ENCODE measurements around the gene TMBIM1.
"Not testable (repeated sequence)": the region's sequence is repeated elsewhere in the genome, so short reads cannot be mapped to it uniquely, and the experiment has no call there.

Gene TMBIM1

DNA sequence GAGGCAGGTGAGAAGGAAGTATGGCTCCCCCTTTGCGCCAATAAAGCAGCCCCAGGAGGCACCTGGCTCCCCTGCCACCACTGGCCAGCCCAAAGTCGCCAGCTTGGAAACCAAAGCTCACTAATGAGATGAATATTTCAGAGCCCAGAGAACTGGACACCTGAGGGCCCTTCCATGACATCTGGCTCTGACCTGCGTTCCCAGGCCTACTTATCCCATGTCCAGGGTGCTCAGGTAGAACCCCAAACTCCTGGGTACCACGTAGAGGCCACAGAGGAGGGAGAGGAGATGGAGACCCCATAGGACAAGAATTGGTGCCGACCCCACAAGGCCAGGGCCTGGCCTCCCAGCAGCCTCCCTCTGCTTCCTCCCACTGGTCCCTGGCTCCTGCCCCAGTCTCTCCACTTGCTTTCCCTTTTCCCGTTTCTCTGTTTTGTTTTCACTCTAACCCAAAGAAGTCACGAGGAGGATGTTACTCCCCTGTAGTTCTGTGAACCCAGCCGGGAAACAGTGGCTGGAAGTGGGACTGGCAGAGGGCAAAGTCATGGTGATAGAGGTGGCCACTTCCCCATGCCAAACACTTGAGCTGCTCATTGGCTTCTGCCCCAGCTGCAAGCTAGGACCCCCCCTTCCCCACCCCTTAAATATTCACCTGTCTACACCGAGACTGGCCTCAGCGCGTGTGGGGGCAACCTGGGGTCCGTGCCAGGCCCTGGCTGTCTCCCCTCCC lies 820 bp downstream of the TMBIM1 start:
- peak overlapping the region; percentile 51 for H3K4me3 ChIP-seq (ENCODE audit: low read depth, low read length)

DNA sequence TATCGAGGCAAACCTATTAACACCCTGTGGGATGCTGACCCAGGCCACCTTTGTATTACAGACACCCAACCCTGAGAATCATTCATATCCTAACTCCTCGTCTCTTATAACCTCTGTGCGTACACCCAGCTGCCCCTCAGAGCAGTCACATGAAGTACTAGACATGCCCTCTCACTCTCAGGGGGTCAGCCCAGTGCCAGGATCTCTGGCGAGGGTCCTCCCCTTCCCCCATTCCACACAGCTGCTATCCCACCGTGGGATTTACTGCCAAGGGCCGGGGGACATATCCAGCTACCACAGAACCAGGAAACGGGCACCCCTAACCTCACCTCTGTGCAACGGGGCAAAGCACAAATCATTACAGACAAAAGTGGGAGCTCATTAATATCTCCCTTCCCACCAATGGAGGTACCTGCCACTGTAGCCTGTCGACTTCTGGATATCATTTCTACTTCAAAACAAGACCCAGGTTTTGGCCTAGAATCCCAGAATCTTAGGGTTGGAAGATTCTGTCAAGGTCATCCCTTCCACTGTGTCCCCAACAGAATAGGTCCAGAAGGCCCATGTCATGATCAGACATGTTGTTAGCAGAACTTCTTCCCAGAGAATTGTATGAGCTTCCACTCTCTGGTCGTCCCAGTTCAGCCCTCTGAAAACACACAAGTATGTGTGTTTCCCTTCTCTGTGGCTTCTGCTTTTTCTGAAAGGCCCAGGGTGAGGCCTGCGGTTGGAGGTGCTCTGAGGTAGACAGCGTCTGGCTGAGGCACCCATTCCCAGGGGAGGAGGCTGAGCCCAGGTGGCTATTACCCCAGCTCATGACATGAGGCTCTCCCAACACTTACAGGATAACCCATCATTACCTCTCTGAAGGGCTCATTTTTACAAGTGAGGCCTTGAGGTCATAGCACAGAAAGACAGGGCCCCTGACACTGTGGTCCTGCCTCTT lies 1.7 kb downstream of the TMBIM1 start:
- H3K4me3 ChIP-seq (ENCODE audit: low read depth, low read length) = no peak overlapping the region

DNA sequence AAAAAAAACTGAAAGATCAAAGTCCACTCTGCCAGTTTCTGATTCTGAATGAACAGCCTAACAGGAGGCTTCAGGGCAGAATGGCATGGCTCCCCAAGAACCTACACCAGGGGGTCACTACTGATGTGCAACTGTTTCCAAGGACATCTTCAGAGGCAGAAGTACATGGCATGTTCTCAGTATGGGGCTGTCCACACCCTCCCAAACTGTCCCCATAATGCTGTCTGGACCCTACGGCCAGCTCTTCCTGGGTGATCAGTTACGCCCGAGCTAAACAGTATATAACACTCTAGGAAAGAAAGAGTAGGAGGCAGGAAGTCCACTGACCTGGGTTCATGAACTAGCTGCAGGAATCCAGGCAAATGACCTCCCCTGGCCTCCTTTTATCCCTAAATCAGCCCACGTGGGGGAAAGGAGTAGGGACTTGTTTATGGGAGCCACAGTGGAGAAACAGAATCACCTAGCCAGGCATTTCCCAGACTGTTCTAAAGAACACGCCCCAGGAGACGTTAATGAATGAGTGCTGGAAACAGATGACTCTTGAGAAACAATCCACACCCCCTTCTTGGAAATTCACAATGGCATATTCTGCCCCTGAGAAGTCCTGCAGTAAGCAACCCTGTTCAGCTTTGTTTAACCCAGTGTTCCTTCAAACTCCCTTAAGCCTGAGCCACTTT lies 2.5 kb downstream of the TMBIM1 start:
- no peak overlapping the region for H3K4me3 ChIP-seq (ENCODE audit: low read depth, low read length)

DNA sequence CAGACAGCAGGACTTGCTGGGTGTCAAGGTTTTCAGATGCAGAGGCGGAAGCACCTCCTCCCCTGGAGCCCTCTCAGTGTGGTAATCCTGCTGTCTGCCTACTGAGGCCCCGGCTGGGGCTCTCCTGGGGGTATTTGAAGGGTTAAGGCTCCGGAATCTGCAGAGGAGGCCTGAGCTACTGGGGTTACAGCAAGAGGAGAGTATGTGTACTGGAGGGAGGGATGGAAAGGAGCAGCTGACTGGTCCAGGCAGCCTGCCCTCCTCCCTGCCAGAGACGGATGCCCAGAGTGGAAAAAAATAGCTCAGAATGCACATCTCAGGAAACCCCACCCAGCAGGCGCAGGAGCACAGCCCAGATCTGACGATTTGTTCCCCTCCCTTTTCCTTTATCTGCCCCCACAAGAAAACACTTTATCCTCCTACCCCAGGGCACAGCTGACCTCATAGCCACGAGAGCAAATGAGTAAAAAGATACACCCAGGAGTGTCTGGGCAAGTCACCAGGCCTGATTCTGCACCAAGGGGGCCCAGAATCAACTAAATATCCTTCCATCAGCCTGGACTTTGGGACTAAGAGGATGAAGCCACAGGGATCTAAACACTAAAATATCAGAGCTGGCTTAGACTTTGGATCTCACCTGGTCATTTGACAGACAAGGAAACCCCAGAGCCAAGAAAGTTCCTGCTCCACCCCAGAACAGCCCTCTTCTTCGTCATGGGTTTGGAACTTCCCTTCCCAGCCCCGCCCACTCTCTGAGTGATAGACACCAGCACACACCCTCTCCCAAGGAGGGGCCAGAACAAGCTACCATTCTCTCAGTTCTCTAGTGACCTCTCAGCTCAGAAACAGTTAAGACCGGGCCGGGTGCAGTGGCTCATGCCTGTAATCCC lies 5.5 kb downstream of the TMBIM1 start:
- H3K4me3 ChIP-seq (ENCODE audit: low read depth, low read length) = no peak overlapping the region

DNA sequence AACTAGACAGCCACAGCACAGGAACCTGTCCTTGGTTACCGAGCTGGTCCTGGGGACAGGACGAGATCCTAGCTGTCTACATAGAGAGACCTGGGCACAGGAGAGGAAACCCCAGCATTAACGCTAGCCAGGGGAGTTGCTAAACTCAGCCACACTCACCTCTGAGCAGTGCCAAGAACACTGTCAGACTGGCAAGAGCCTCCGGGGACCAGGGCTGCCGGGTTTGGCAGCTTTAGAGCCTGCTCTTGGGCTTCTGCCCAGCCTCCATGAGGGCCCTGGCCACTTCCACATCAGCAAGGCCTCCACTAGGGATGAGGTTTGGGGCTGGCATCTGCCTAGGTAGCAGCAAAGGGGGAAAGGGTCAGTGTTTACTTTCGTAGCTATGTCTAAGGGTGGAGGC lies 6.7 kb downstream of the TMBIM1 start:
- H3K4me3 ChIP-seq (ENCODE audit: low read depth, low read length) = no peak overlapping the region

DNA sequence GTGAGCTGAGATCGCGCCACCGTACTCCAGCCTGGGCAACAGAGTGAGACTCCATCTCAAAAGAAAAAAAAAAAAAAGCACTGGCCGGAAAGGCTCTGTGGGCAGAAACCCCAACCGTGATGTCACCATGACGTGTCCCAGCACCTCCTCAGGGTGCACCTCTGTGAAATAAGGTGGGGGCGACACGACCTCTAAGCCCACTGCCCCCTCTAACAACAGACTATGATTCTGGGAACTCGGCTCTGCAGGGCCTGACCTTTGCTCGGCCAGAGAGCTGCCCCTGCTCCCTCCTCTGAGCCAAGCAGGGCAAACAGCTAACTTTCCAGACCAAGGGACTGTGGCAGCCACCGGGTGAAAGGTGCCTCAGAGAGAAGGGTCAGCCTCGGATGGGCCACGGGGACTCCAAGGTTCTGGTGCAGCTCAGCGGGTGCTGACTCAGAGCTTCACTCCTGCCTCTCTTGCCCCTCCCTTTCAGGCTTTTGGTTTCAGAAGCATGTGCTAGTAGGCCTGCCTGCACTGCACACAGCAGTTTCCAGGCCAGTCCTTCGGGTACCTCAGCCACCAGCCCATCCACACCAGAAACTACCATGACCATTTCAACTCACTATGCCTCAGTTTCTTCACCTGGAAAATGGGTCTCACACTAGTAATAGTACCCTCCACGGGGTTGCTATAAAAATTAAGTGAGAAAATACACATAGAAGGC lies 8.0 kb downstream of the TMBIM1 start:
- H3K4me3 ChIP-seq (ENCODE audit: low read depth, low read length) = no peak overlapping the region

DNA sequence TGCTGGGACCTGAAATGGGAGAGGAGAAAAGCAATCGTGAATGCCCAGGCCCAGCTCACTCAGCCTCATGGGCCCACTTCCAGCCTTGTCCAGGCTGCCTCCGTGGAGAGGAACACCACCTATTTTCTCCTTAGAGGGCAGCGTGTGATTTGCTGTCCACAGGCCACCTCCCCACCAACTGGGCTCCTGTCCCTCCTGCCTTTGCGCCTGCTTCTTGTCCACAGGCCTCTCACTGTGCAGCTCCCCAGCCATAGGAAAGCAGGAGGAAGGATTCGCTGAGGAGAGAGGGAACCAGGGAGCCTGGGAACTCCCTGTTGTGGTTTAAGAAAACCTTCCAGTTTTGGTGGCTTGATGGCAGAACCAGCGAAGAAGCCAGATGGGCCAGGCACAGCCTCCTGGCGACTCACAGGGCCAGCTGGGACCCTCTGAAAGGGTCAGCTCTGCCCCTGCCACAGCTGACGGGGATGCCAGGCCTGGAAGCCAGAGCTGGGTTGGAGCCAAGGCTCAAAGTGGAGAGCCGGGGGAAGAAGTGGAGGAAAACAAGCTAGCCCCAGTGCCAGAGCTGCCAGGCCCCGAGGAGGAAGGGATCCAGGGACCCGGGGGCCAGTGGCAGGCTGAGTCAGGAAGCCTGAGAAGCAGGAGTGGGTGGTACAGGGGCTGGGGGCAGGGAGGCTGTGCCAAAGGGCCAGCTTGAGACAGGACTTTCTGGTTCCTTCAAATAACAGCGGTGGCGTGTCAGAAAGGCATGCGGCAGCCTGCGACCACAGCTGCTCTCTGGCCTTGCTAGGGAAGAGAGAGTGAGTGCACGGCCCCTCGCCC lies 9.9 kb downstream of the TMBIM1 start:
- no peak overlapping the region for H3K4me3 ChIP-seq (ENCODE audit: low read depth, low read length)

DNA sequence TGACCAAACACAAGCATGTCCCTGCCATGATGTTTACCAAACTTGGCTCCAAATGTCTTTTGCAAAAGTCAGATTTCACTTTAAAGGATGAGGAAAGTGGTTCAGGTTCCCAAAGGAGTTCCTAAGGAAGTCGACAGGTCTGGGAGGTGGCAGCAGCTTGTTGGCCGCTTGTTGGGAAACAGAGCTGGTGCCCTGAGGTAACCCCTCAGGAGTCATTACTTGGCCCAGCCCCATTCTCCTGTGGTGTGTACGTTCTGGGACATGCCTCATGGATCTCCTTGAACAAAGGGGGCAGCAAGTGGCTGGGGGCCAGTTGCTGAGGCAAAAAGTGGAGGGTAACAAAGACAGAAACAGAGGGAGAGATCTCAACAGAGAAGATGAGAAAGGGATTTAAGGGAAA lies 10.9 kb downstream of the TMBIM1 start:
- no peak overlapping the region for H3K4me3 ChIP-seq (ENCODE audit: low read depth, low read length)

DNA sequence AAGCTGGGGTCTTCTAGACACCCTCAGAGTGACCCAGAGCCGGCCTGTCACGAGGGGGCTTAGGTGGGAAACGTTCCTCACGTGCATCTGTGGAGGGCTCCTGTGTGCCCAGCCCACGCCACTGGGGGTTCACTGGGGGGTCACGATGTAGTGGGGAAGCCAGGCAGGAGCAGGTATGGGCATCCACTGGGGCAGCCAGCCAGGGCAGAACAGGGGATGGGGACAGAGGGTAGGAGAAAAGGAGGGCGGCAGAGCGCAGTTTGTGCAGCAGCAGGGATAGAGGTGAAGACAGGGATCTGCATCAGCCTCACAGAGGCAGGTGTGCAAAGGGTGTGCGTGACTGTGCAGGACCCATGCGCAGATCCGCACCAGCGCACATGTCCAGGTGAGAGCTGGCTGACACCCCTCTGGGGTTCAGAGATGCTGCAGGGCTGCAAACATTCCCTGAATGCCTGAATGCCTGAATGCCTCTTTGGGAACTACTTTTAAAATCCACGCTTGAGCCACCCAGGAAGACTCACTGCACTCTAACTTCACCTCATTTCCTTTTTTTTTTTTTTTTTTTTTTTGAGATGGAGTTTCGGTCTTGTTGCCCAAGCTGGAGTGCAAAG lies 11.9 kb downstream of the TMBIM1 start:
- H3K4me3 ChIP-seq (ENCODE audit: low read depth, low read length) = no peak overlapping the region

DNA sequence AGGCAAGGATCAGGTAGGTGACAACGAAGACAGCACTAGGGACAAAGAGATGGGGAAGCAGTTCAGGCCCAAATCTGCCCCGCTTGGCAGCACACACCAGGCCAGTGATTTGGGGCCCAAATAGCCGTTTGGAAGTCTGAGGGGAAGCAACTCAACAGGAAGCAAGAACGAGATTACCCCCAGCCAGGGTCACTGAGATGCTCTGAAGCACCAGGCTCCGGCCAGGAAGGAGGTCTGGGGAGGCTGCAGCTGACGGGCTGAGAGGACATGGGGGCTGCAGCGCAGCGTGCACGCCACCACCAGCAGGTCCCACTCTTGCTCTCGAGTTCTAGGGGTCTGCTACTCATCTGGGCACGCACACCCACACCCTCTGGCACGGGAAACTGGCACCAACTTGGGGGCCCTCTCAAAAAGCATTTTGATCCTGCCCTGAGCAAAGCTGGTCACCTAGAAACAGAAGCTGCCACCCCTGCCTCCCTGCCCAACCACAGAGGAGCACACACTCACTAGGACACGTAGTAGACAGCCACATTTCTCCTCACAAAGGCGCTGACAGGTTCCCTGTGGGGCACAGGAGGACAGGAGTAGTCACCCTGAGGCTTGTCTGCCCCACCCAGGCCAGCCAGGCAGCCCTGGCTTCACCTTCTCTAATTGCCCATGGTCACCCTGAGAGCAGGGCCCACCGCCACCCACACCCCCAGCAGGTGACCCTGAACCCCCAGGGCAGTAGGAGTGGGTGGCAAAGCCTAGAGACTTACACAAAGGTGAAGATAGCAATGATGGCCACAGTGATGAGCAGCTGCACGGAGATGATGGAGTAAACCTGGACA lies 13.6 kb downstream of the TMBIM1 start:
- no peak overlapping the region for H3K4me3 ChIP-seq (ENCODE audit: low read depth, low read length)

DNA sequence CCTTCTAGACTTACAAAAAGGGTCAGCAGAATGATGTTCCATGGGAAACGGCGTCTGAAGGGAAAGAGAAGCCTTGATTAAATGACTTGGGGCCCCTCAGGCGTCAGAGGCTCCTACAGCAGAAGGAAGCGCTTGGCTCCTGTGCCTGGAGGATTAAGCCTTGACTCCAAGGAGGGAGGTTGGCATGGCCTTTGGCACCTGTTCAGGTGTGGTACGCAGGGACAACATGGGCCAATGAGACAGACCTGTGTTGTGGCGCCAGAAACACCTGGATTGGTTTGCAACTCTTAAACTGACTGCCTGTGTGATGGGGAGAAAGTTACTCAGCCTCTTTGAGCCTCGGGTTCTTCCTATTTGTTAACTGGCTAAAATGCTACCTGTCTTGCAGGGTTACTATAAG lies 14.4 kb downstream of the TMBIM1 start:
- H3K4me3 ChIP-seq (ENCODE audit: low read depth, low read length) = no peak overlapping the region

DNA sequence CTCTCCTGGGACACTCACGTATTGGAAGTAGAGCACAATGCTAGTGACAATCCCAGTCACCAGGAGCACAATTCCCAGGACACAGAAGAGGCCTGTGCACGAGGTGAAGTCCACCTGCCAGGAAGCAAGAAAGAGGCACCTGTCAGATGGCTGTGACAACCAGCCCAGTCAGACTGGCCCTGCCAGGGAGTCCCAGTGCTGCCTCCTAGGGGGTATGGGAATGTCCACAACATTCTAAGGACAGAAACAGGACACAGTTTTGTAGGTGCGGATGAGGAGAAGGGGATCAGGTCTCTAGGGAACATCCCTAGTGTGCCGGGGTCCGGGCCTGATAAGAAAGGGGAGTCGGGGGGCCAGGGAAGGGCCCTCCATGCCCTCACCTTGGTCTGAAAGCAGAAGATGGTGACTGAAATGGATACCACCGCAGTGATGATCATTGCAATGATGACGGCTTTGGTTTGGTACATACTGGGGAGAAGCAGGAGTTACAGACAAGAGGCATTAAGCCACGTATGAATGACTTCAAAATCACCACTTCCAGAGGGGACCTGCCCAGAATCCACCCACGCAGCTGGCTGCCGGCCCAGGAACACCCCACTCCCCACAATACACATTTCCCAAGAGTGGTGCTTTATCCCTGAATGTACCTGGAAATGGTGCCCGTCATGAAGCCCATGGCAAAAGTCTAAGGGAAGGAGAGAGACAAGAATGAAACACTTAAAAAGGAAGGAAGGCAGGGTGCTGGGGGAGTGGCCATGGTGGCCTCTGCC lies 15.1 kb downstream of the TMBIM1 start:
- H3K4me3 ChIP-seq (ENCODE audit: low read depth, low read length) = no peak overlapping the region

DNA sequence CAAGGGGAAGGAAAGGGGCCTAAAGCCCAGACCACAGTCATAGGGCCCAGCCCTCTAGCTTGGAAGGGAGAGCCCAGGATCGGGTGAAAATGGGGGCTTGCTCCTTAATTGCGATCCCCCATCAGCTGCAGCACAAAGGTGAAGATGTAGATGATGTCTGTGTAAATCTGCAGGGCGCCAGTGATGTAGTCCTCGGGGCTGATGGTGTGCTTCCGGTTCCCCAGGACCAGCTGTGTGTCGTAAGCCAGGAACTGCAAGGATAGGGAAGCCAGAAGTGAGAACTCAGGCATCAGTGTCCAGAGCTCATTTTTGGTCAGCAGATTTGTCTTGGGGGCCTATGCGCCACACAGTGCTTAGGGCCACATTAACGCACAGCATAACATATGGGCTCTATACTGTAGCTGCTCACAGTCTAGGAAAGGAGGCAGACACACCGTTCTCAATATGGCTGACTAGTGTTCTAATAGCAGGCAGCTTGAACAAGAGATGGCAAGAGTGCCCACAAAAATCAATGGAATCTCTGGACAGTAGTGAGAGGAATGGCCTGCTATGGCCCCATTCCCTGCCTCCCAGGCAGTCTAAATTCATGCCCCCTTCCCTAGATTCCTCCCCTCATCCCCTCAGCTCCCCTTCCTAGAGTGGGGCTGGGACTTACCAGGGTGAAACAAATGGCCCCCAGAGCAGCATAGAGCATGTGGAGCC lies 16.8 kb downstream of the TMBIM1 start:
- no peak overlapping the region for H3K4me3 ChIP-seq (ENCODE audit: low read depth, low read length)

DNA sequence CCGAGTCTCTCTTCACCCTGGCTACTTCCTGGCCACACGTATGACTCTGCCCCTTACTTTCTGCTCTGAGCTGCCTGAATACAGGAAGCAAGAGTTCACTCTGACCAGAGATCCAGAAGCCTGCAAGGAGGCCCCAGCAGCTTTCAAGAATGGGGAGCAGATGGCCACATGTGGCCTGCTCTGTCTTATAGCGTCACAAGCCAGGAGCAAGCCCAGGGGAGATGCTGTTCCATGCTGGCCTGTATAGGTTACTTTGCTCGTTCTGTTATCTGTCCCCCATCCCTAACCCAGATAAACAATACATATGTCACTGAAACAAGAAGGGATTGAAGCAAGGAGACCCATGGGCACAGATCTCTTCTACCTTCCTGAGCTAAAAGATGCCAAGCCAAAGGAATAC lies 17.7 kb downstream of the TMBIM1 start:
- no peak overlapping the region for H3K4me3 ChIP-seq (ENCODE audit: low read depth, low read length)

DNA sequence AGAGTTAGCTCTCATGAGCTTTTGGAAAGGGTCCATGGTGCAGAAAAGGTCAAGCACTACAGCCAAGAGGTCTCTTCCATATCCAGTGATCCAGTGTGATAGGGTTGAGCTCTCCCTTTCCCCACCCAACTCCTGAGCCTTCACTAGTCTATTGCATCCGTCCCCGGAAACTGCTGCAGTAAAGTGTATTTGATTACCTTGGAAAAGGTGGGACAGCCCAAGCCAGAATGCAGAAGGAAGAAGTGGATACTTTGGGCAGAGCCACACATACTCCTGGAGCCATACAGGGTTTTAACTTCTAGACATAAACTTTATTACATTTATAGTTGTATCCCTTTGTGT lies 18.4 kb downstream of the TMBIM1 start:
- H3K4me3 ChIP-seq (ENCODE audit: low read depth, low read length) = no peak overlapping the region

DNA sequence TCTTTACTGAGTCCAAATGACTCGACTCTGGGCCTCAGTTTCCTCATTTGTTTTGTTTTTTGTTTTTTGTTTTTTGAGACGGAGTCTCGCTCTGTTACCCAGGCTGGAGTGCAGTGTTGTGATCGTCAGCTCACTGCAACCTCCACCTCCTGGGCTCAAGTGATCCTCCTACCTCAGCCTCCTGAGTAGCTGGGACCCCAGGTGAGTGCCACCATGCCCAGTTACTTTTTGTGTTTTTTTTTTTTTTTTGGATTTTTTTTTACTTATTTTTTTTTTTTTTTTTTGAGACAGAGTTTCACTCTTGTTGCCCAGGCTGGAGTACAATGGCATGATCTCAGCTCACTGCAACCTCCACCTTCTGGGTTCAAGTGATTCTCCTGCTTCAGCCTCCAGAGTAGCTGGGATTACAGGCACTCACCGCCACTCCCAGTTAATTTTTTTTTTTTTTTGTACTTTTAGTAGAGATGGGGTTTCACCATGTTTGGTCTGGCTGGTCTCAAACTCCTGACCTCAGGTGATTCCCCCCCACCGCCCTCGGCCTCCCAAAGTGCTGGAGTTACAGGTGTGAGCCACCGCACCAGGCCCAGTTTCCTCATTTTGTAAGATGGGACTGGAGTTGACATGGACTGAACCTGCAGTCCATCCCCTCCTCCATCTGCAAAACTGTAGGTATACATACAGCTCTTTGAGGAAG lies 18.9 kb downstream of the TMBIM1 start:
- H3K4me3 ChIP-seq (ENCODE audit: low read depth, low read length) = not testable (repeated sequence)

Measured in iPS-11a (cell line).